ENCODE data around the gene MUL1.

DNA sequence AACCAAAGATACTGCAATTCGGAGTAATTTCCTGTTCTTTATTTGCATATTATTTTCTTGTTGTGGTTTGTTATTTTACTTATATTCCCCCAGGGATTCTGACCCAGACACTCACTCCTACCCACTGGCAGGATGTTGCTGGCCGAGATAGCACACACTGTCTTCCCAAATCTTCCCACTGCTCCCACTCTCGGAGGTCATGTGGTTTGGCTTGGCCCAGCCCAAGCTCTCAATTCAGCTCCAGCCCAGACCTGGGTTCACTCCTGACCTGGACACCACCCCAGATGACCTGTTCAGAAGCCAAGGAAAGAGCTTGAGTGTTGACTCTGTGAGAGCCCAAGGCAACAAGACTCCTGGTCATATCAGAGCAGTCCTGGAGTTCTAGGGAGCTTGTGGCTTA is 43.2 kb upstream of the MUL1 start:
- no peak for TF ChIP-seq POLR2A (IDR thresholded peaks at IDR 0.05; ENCODE audit: control extremely low read depth in 1 of 2, low read depth in 2 of 2, low read length in 2 of 2)
- no peak for TF ChIP-seq CHD1 (IDR thresholded peaks at IDR 0.05; ENCODE audit: low read depth, low read length)
- no peak for TF ChIP-seq SUZ12 (IDR thresholded peaks at IDR 0.05; ENCODE audit: low read length)
- TF ChIP-seq, protein P1, sequence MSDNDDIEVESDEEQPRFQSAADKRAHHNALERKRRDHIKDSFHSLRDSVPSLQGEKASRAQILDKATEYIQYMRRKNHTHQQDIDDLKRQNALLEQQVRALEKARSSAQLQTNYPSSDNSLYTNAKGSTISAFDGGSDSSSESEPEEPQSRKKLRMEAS (IDR thresholded peaks at IDR 0.05): no peak
- TF ChIP-seq BCL11A (IDR thresholded peaks at IDR 0.05; ENCODE audit: low read depth in 2 of 2, low read length in 2 of 2): no peak
- no peak for TF ChIP-seq NRF1 (IDR thresholded peaks at IDR 0.05; ENCODE audit: low read depth, low read length)
- TF ChIP-seq EGR1 (IDR thresholded peaks at IDR 0.05; ENCODE audit: borderline replicate concordance, low read depth, low read length): no peak
